Germinal center (tissue), 1 donor: ENCODE data around the gene DNAJC5G.
"Not testable (repeated sequence)": the region's sequence is repeated elsewhere in the genome, so short reads cannot be mapped to it uniquely, and the experiment has no call there.

Experiments used
- DNase-seq: peaks from one replicate; pipeline ENCODE4 v3.0.0; 2012; ENCODE audit warnings: mixed read lengths, low spot score

The DNAJC5G gene

DNA sequence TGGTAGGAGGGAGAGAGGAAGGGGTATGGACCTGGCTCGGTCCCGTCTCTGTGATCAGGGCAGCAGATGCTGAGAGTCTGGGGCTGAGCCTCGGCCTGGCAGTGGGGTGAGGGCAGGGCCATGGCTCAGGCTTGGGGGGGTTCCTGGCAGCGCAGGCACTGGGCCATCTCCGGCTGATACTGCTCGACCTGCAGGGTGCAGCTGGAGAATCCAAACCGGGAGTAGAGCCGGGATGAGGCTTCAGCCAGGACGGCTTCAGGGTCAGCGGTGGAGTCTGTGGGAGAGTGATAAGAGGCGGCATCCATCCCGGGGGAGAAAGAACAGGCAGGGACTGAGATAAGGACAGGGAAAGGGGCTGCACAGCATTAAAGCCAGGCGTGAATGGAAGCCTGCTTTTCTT lies 20.0 kb upstream of the DNAJC5G start:
- DNase-seq, result no peak

- no peak for DNase-seq
Measured at GRCh38 chr2:27255660-27256059, 19.6 kb upstream of the DNAJC5G start.

GRCh38 chr2:27256855-27257454 lies 18.3 kb upstream of the DNAJC5G start:
- DNase-seq, result no peak

- DNase-seq, result no peak
Measured at GRCh38 chr2:27258051-27258450, 17.2 kb upstream of the DNAJC5G start.

GRCh38 chr2:27261241-27261925 lies 13.8 kb upstream of the DNAJC5G start:
- DNase-seq, result no peak

- no peak for DNase-seq
Measured at GRCh38 chr2:27261926-27262298, 13.3 kb upstream of the DNAJC5G start.

DNA sequence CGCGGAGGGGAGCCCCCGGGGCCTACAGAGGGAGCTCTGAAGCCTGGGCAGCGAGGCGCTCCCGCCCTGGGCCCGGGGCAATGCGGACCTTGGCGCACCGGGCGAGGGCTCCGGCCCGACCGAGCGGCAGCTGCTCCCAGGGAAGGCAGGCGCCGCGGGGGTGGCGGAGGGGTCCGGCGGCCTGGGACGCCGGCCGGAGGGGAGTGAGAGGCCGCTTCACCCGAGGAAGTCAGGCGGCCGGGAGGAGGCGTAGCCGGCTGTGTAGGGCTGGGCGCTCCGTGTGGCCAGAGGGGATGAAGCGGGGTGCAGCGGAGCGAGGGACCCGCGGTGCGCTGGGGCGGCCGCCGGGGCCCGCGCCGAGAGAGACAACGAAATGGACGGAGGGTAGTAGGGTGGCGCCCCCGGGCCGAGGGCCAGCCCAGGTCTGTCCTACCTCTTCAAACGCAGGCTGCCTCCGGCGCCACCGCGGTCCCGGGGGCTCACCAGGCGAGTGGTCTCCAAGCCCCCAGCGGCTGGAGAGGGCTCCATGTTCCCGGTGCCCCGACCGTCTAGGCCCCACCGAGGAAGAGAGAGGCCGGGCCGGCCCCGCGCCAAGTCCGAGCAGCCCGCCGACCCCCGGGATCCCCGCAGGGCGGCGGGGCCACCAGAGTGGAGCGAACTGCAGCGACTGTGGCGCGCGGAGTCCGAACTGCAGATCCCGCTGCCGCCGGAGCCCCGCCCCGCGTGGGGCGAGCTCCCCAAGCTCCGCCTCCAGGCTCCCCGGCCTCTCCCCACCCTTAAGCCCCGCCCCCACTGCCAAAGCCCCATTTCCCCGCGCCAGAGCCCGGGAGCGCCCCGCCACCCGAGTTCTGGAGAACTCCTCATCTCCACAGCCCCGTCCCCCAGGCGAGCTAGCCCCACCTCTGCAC lies 12.6 kb upstream of the DNAJC5G start, which contains the start of gene SLC30A3:
Gene SLC30A3, minus strand, starts transcription at position 669 of the 908 bp plus-strand sequence. Its CDS starts 141 bp downstream, at position 528.
- peak; percentile 93 for DNase-seq

DNA sequence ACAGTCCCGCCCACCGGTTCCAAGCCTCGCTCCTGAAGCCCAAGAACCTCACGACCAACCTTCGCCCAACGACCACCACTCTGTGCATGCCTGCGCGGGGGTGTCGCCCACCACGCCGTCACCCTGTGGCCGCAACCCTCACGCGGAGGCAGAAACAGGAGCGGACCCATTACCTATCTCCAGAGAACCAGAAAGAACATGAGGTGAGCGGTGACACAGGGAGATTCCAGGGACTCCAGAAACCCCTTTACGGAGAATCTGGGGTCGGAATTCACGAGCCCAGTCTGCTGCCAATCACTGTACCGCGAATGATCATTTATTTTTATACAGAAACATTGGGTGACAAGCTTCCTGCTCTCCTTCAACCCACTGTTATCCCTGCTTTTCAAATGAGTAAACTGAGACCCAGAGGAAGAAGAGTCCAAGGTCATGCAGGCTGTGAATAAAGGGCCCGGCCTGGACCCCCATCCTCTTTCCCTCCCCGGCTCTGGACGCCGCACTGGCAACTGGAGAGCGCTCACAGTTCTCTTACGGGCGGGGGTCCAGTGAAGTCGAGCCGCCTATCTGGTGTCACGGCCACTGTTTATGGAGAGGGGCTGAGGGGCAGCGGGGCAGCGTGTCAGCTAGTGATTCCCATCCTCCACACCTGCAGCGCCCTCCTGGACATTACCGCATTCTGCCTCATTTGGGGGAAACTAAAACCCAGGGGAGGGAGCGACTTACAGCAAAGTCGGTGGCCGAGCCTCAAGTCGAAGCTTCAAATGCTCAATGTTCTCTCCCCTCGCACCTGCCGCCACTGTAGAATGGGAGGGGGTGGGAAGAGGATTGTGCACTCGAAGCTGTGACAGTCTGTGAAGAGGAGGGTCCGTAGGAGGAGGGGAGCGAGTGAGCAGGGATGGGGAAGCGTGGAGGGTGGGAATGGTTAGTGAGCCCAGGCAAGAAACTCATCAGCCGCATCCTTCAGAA lies 11.7 kb upstream of the DNAJC5G start:
- DNase-seq, result peak; percentile 28

DNA sequence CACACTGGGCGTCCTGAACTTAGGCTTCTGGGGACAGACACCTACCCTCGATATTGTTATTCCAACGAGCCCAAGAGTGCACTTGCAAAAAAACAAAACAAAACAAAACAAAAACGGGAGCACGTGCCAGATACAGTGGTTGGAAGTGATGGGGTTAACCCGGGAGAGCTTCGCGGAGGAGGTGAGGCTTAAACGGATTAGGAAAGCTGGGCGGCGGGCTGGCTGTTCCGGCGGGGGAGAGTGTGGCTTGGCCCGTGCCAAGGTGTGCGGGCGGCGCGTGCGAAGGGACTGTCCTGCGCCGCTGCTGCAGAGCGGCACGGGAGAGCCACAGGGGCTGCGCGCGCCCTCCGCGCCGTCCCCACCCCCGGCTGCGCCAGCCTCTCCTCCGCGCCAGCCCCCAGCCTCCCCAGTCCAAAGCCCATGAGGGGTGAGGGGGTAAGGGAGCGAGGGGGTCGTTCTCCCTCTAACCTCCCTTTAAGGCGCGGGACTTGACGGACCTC lies 10.9 kb upstream of the DNAJC5G start:
- DNase-seq, result peak; percentile 44

GRCh38 chr2:27264753-27265535 lies 10.3 kb upstream of the DNAJC5G start:
- DNase-seq, result peak; percentile 84

DNA sequence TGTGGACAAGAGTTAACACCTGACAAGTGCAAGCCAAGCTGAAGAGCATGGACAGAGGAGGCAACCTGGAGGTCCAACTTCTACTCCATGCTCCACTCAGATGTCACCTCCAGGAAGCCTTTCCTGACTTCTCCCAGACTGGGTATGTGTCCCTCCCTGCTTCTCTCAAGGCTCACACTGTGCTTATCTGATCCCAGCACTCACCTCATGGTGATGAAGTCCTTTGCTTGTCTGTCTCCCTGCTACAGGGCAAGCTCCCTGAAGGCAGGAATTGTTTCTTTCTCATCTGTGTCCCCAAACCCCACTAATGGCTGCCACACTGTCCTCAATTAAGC lies 9.7 kb upstream of the DNAJC5G start:
- no peak for DNase-seq

DNA sequence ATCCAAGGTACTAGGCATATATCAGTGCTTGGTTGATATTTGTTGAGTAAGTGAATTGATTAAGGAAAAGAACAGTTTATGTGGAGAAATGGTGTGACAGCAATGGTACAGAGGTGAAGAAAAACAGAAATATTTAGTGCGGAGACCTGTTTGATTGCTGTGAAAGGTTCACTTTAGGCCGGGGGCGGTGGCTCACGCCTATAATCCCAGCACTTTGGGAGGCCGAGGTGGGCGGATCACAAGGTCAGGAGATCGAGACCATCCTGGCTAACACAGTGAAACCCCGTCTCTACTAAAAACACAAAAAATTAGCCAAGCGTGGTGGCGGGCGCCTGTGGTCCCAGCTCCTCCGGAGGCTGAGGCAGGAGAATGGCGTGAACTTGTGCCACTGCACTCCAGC lies 6.9 kb upstream of the DNAJC5G start:
- not testable (repeated sequence) for DNase-seq

- no peak for DNase-seq
Measured at GRCh38 chr2:27270131-27270530, 5.1 kb upstream of the DNAJC5G start.

GRCh38 chr2:27270670-27271069 lies 4.6 kb upstream of the DNAJC5G start:
- no peak for DNase-seq

DNA sequence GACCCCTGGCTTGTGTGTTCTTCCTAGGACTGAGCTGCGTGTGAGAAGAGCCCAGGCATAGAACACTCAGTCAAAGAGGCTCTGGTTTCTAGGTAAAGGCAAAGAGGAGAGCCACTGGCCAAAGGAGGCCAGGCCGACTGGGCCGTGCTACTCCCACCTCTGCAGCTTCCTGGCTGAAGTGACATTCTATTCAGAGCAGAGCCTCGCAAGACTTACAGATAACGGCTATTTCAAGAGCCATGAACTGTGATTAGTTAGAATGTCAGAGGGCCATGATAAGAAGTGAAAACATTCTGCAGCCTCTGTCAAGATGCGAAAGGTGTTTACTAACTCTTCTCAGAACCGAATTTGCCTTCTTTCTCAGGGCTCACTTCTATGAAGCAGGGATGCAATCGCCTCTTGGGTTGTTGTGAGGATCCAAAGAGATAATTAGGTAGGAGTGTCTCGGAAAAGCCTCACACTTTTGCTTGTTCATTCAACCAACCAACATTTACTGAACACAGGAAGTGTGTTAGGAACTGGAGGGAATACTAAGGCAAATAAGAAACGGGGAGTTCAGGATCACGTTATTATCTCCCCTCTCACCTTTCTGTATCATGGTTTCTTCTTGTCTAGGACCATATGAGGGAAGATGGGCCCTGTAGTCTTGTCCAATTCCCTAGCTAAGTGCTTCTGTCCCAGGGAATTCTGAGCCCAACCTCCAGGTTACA lies 3.4 kb upstream of the DNAJC5G start:
- no peak for DNase-seq

DNA sequence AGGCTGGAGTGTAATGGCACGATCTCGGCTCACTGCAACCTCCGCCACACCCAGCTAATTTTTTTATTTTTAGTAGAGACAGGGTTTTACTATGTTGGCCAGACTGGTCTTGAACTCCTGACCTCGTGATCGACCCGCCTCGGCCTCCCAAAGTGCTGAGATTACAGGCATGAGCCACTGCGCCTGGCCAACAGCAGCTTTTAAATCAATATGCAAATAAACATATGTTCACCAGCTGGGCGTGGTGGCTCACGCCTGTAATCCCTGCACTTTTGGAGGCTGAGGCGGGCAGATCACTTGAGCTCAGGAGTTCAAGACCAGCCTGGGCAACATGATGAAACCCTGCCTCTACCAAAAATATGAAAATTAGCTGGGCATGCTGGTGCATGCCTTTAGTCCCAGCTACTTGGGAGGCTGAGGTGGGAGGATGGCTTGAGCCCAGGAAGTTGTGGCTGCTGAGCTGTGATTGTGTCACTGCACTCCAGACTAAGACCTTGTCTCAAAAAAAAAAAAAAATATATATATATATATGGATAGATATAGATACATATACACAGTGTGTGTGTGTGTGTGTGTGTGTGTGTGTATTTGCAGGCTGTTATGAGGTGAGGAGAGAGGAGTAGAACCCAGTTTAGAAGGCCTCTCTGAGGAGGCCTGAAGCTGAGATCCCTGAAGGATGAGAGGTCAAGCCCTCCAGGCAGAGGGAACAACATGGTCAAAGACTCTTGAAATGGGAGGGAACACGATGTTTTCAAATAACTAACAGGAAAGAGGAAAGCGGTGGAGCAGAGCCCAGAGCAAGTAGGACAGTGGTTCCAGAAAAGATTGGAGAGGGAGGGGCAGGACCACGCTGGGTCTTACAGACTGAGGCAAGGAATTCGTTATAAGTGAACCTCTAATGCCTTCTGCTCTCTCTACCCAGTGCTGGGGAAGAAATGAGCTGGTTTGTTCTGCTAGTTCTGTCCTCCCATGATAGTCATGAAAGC lies 2.4 kb upstream of the DNAJC5G start:
- not testable (repeated sequence) for DNase-seq

DNA sequence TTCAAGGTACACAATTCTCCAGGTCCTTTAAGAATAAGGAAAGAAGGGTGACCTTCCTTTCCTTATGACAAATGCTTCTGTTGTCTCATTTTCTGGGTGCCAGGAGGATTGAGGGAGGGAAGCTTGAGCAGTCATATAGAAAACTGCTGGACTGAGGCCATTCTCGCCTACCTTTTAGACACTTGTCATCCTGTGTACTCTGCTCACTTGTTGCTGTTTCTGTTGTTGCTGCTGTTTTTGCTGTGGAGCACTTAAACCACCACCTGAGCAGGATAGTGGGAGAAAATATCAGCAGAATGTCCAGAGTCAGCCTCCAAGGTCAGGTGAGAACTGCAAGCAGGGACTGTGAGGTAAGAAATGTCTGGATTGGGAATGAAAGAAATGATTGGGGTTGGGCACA lies 2.8 kb downstream of the DNAJC5G start:
- no peak for DNase-seq

GRCh38 chr2:27280826-27281225 lies 5.6 kb downstream of the DNAJC5G start:
- no peak for DNase-seq

GRCh38 chr2:27281442-27281841 lies 6.2 kb downstream of the DNAJC5G start:
- no peak for DNase-seq
